SK-N-SH (cell line): ENCODE measurements around the gene NDUFS2.

ENCODE experiments used
- CHD2 ChIP-seq: fragments of 150-350 bp; IDR thresholded peaks from 2 replicates; pipeline ENCODE4 v1.6.1; 2018; ENCODE audit warnings: low read length; ENCODE audit not compliant: partially characterized antibody
- CTCF ChIP-seq: fragments of 200-600 bp; sonication (generic); IDR thresholded peaks from 2 replicates; pipeline ENCODE4 v1.6.1; 2017; ENCODE audit warnings: antibody characterized with exemption, mild to moderate bottlenecking, moderate library complexity
- EZH2phosphoT487 ChIP-seq: fragments of 200-600 bp; sonication (generic); IDR thresholded peaks from 2 replicates; pipeline ENCODE4 v1.6.1; 2017; ENCODE audit warnings: low read depth, mixed run types, mild to moderate bottlenecking, antibody characterized with exemption, moderate library complexity, borderline replicate concordance
- FOSL2 ChIP-seq: IDR thresholded peaks from 2 replicates; pipeline ENCODE4 v1.4.0; 2012; ENCODE audit warnings: low read depth, mild to moderate bottlenecking, moderate library complexity, borderline replicate concordance
- FOXM1 ChIP-seq: IDR thresholded peaks from 2 replicates; pipeline ENCODE4 v1.4.0; 2012; ENCODE audit warnings: low read depth, mild to moderate bottlenecking
- GATA2 ChIP-seq: sonication (generic); formaldehyde crosslinking; IDR thresholded peaks from 2 replicates; pipeline ENCODE4 v1.5.0; 2020; ENCODE audit warnings: mild to moderate bottlenecking, missing genetic modification reagents
- MAX ChIP-seq: IDR thresholded peaks from 2 replicates; pipeline ENCODE4 v1.4.0; 2012; ENCODE audit warnings: low read depth
- MEF2A ChIP-seq: IDR thresholded peaks from 2 replicates; pipeline ENCODE4 v1.4.0; 2012; ENCODE audit warnings: low read depth, borderline replicate concordance
- POLR2AphosphoS5 ChIP-seq: IDR thresholded peaks from 2 replicates; pipeline ENCODE4 v1.6.1; 2012; ENCODE audit warnings: low read depth, low read length
- RAD21 ChIP-seq: IDR thresholded peaks from 2 replicates; pipeline ENCODE4 v1.6.1; 2012; ENCODE audit warnings: mild to moderate bottlenecking, low read length
- RXRA ChIP-seq: IDR thresholded peaks from 2 replicates; pipeline ENCODE4 v1.4.0; 2012; ENCODE audit warnings: low read depth, mild to moderate bottlenecking, borderline replicate concordance
- TAF1 ChIP-seq: IDR thresholded peaks from 2 replicates; pipeline ENCODE4 v1.6.1; 2012; ENCODE audit warnings: low read depth, mild to moderate bottlenecking, low read length, moderate library complexity, borderline replicate concordance
- USF1 ChIP-seq: IDR thresholded peaks from 2 replicates; pipeline ENCODE4 v1.4.0; 2012; ENCODE audit warnings: low read depth, borderline replicate concordance
- USF2 ChIP-seq: fragments of 150-350 bp; IDR thresholded peaks from 2 replicates; pipeline ENCODE4 v1.6.1; 2017; ENCODE audit warnings: antibody characterized with exemption, low read length, low read depth, borderline replicate concordance

- TF ChIP-seq CTCF (no peak), RAD21 (no peak), POLR2AphosphoS5 (no peak), EZH2phosphoT487 (no peak), MAX (no peak), GATA2 (no peak), USF1 (no peak), TAF1 (no peak), FOSL2 (no peak), MEF2A (no peak), FOXM1 (no peak), CHD2 (no peak), USF2 (no peak), RXRA (no peak)
Measured at GRCh38 chr1:161219078-161219892, 17.1 kb downstream of the NDUFS2 start.
